ENCODE measurements around the gene GNB5.
A peak's percentile ranks its signal among the peaks of the same experiment; 100 is the strongest.

GNB5 gene

DNA sequence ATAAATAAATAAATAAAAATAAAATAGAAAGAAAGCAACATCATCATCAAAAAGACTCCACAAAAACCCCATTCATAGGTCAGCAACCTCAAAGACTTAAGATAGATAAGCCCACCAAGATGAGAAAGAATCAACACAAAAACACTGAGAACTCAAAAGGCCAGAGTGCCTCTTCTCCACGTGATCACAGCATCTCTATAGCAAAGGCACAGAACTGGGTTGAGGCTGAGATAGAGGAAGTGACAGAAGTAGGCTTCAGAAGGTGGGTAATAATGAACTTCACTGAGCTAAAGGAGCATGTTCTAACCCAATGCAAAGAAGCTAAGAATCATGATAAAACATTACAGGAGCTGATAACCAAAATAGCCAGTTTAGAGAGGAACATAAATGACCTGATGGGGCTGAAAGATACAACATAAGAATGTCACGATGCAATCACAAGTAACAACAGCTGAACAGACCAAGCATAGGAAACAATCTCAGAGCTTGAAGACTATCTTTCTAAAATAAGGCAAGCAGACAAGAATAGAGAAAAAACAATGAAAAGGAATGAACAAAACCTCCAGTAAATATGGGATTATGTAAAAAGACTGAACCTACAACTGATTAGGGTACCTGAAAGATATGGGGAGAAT lies 26.4 kb downstream of the GNB5 start:
- DNase-seq = no peak

DNA sequence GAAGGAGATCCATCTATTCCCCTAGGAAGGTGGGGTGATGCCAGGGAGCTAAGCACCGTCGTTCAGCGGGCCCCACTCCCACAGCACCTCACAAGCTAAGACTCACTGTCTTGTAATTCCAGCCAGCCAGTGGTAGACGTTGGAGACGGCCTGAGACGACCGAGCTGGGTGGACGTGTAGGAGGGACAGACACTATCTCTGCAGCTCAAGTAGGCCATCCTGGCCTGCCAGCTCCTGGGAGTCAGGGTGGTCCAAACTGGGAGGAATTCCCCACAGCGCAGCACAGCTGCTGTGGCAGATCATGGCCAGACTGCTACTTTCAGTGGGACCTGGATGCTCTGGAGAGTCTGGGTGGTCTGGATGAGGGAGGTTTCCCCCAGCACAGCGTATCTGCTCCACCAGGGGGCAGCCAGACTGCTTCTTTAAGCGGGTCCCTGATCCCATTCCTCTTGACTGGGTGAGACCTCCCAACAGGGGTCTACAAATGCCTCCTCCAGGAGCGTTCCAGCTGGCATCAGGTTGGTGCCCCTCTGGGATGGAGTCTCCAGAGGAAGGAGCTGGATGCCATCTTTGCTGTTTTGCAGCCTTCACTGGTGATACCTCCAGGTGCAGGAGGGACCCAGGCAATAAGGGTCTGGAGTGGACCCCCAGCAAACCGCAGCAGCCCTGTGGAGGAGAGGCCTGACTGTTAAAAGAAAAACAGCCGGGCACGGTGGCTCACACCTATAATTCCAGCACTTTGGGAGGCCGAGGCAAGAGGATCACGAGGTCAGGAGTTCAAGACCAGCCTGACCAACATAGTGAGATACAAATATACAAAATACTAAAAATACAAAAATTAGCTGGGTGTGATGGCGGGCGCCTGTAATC lies 27.6 kb downstream of the GNB5 start:
- DNase-seq = no peak

DNA sequence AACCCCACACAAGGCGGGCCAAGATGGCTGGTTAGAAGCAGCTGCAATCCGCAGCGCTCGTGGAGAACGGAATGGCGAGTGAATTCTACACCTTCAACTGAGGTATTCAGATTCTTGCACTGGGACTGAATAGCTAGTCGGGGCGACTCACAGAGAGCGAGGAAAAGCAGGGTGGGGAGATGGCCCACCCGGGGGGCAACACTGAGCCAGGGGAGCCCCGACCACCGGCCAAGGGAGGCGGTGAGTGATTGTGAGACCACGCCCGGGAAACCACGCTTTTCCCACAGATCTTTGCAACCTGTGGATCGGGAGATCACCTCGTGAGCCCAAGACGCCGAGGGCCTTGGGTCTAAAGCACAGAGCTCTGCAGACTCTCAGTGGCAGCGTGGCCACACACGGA lies 28.3 kb downstream of the GNB5 start:
- DNase-seq = no peak

DNA sequence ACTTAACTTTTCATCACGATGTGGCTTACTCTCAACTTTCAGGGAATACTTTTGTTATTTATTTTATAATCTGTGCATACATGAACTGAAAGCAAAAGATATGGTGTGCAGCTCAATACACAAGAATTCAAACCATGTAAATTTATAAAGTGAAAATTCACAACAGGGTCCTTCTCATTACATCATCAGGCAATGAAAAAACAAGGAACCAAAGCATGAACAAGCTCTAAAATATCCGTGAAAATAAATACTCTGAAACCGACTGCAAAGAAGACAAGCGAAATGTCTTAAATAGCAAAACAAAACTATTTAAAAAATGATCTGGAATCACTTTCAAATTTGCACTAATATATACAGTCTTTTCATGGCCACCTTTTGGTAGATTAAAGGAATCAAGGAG lies 28.9 kb downstream of the GNB5 start:
- DNase-seq = no peak

DNA sequence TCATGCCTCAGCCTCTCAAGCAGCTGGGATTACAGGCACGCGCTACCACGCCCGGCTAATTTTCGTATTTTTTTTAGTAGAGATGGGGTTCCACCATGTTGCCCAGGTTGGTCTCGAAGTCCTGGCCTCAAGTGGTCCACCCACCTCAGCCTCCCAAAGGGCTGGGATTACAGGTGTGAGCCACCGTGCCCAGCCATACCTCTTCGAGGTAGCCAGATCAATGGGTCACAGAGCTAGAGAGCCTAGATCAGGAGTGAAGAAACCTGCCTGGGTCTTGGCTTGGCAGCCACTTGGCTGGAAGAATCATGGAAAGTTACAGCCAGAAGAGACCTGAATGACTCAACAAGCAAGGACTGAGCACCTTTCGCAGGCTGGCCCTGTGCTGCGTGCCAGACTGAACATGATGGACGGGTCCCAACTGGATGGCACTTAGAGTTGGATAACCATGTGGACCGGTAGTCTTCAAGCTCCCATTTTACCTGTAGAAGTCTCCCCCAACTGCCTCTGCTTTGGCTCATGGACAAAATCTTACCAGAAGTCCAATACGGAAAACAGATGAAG lies 29.7 kb downstream of the GNB5 start:
- no peak for DNase-seq

DNA sequence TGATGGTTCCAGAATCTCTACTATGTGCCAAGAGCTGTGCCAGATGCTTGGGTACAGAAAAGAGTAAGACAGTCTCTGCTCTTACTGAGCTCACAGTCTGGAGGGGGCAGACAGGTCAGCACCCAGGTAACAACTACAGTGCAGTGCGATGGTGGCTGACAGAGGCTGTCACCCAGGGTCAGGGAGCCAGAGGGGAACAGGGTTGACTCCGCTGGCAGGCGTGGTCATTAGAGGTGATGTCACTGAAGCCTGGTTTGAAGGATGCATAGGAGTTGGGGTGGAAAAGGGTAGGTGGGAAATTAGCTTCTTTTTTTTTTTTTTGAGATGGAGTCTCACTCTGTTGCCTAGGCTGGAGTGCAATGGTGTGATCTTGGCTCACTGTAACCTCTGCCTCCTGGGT lies 31.5 kb downstream of the GNB5 start:
- DNase-seq = no peak

DNA sequence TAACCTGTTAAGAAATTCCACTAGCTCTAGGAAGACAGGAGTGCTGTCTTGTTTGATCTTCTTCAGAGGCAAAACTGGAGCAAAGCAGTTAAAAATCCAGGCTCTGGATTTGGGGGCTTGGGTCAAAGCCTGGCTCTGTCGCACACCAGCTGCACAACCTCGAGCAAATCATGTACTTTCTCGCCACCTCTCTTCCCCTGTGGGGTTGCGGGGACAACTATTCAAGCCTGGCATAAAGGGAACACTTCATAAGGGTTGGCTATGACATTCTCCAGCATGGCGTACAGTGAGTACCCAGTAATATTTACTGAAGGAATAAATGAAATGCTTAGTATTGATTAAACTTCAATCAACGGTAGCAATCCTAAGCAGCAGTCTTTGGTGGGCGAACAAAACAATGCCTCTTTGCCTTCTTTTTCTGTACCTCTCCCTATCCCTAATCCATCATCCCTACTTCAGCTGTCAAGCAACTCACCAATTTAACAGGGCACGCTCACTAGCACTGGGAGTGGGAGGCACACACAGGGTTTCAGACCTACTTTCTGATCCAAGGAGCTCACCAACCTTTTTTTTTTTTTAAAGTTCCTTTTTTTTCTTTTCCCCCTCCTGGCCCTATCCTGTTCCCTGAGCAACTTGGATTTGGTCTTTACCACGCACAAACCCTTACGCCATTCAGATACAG lies 33.0 kb downstream of the GNB5 start:
- DNase-seq = no peak

DNA sequence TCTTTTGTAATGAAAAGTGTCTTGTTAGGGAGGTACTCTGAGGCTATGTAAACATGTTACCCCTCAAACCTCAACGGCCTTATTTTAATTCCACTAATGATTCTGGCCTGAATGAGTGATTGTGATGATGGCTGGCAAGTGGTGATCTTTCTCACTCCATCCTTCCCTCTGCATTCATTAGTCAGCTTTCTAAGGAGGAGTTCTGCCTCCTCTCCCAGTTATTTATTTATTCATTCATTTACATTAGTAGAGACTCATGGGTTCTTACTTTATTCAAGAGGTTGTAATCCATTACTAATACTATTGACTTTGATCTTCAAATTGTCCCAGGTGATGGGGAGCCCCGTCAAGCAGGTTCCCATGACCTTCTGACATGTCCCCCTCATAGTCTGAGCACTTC lies 35.3 kb downstream of the GNB5 start:
- DNase-seq = no peak

DNA sequence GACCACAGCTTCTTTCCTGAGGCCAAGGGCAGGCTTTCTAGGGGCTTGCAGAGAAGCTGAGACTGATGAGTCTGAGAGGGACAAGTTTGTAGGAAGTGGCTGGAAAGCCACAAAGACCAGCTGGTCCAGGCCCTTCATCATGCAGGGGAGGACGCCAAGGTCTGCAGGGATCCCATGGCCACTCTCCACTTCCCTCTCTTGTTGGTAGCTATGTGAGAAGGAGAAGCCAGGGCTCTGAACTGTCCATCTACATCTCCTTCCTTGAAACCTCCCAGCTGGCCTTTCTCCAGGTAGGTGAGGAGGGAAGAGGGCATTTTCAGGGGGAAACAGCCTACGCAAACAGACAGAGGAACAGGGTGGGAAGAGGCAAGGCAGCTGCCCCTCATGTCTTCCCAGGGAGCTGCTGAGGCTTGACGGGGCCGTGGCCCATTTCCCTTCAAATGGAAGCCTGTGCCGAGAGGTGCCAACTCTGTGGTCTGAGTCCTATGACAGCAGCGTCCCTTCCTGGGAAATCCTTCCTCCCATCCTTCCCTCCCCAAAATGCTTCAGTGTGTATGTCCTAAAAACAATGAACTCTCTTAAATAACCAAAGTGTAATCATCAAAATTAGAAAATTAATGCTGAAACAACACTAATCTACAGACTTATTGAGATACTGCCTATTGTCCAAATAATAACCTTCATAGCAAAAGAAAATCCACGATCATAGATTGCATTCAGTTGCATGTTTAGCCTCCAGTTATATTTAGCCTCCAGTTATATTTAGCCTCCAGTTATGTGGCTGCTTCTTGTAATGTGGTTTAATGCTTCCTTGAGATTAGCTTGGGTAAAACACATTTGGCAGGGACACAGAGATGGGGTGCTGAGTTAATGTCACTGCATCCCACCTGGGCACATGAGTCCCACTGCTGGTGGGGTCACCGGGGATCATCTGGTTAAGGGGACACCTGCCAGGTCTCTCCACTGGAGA lies 36.0 kb downstream of the GNB5 start:
- no peak for DNase-seq

DNA sequence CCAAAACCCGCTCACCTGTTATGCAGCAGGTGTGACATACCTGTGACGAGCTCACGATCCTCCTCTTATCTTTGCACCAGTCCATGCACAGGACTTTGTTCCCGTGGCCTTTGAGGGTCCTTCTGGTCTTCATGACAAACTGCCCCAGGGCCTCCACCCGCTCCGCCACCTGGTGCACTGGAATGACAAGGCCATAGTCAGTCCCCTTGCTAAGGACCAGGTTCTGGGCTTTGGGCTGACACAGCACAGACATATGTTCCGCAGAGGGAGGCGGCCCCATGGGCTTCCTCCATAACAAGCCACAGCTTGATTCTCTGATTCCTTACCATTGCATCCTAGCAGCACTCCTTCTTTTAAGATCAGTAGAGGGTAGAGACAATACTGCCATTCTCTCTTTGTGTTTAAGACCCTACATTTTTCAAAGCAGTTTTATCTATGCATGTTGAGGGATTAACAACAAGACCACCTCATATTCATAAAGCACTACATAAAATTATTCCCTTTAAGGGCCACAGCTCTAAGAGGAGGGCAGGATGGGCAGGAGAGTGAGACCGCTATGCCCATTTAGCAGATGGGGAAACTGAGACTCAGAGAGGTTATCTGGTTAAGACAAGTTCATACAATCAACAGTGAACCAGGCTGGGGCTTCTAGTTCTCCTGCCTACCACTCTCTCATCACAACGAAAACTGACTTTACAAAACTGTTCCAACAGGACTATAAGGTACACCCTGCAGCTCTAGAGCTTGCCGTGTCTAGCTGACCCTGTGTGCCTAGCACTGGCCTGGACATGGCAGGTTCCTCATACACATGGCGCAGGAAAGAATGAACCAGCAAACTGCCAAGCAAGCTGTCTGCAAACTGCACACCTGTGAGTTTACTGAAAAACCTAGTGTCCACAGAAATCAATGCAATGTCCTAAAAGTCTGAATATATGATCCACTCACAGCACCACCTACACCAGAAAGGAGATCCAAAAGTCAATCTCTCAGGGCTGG lies 37.0 kb downstream of the GNB5 start:
- no peak for DNase-seq

DNA sequence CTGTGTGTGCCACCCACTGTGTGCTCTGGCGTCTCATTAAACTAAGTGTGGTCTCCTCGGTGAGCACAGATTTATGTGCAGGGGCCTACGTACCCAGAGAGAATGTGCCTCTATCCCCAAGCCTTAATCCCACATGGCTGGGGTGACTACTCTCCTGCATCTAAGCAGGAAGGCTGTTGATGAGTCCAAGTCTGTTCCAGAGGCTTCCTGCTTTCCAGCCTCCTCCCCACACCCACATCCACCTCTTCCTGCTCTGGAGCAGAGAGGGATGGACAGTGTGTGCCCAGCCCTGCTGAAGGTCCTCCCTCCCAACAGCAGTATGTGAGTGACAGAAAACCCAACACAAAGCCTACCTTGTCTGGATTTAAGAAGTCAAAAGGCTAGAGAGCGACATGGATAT lies 39.8 kb downstream of the GNB5 start:
- no peak for DNase-seq

DNA sequence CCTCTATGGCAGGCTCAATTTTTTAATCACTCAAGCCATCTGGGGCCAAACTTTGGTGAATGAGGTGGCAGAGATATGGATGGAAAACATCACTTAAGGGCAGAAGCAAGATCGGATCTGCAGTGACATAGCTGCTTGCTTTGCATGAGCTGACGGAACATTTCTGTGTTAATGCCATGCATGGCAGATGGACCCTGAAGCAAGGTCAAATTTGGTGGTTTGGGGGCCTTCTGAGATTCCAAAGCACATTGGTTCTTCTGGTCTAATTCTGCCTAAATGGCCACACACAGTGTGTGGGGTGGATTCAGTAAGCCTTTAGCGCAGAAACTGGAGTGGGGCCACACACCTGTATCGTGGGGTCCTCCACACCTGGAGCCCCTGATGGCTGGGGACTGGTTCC lies 40.3 kb downstream of the GNB5 start:
- DNase-seq = no peak

DNA sequence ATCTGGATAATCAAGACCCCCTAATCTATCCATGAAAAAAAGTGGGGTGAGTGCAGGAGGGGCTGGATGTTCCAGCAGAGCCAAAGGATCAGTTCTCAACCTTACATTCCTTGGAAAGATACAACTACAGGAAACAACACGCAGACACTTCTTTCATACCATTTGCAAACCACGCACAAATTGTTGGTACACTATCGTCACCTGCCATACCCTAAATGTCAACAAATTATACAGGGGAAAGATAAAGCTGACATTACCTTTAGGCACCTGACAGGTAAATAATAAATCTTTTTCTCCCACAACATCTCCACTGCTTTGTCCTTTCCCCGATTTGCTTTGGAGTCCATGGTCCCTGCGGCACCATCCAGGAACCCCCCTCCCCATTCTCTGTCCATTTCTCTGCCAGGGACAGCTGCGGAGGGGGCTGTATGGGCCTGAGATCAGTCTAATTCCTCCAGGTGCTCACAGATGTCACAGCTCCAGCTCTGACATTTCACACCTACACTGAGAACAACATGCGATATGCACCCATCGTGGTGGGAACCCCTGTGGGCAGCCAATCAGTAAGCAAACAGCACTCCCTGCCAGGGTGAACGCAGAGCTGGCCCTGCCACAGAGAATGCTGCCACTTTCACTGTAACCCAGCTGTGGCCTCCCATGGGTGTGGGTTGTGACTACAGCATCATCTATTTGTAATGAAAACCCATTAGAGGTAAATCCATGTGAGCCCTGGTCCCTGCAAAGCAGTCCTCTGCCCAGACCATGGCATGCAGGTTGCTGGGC lies 41.0 kb downstream of the GNB5 start:
- DNase-seq = no peak

DNA sequence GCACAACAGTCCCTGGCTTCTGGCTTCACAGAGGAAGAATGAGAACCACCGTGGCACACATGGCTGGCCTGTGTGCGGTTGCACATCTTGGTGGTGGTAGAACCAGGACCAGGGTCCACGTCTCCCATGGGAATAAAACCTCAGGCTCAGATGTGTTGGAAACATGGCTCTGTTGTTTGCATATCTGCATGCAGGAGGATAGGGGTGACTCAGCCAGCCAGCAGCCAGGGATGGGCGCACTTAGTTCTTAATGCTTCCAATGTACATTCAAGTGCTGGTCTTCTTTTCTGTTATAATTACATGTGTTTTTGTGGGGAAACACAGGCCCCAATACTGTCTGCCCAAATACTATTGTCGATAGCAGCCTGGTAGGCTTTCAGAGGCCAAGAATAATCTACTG lies 42.8 kb downstream of the GNB5 start:
- no peak for DNase-seq

DNA sequence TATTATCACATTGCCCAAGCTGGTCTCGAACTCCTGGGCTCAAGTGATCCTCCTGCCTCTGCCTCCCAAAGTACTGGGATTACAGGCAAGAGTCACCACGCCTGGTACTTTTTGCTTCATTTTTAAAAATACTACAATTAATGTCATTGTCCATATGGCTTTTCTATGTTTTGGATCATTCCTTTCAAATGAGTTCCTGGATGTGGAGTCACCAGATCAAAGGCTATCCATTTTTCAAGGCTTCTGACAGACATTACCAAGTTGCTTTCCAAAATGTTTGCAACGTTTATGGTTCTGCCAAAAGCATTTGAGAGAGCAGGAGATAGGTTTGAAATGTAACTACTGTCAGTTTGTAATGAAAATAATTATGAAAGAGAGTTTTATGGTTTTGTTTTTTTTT lies 44.4 kb downstream of the GNB5 start:
- no peak for DNase-seq

DNA sequence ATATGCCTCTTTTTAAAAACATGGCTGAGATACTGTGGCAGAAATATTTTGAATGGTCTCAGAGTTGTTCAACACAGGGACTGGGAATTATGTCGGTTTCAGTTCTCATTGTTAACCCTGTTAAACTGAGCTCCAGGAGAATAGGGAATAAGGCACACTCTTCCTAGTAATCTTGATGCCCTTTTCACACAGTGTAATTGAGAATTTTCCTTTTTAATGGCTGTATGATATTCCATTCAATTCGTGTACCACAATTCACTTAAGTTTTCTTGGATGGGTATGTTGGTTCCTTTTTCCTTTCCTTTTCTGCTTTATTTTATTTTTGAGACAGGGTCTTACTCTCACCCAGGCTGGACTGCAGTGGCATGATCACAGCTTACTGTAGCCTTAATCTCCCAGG lies 44.9 kb downstream of the GNB5 start:
- DNase-seq = no peak

DNA sequence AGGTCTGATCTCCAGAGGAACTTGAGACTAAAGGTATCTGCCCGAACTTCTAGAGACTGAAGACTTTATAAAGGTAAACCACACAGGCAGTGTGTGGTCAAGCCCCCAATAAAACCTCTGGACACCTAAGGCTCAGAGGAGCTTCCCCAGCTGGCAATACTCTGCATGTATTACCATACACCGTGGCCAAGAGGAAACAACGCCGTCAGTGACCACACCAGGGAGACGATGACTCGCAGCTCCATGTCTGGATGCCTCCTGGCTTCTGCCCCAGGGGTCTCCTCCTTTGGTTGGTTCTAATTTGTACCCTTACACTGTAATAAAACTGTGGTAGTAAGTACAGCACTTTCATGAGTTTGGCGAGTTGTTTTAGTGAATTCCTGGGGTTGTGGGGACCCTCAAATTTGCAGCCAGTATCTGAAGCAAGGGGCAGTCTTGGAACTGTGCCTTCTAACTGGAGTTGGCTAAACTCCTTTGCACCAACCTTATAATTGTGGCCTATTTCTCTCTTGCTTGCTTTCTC lies 46.5 kb downstream of the GNB5 start:
- peak; percentile 63 for DNase-seq

DNA sequence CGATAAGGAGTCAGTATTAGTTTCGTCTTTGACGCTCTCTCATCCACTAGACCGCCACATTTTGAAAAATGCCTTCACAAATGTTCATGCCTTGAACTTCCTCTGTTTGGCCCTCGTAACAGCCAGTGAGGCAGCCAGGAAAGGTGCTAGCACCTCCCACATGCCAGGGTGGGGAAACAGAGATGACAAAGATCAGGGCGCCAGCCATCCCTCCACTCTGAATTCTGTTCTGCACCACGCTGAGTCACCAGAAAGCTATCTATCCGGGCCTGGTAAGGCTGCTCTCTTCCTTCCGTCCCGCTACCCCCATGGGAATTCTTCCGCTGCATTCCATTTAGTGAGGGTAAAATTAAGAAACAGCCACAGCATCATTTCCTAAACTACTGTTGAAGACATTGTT lies 47.3 kb downstream of the GNB5 start:
- no peak for DNase-seq

DNA sequence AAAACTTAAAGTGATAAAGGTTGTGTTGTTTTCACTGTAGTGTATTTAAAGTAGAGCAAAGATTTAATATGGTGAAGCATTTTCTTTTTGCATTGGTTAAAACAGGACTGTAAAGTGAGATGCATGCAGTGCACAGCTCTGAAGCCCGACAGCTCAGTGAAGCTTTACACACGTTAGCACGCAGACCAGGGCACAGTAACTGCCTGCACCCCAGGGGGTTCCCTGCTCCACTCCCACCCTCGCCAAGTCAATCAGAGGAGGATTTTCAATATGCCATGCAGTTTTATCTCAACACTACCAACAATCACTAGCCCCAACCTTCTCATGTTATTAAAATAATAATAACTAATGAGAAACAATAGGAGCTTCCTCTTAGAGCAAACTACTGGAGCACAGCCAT lies 50.5 kb downstream of the GNB5 start:
- no peak for DNase-seq

All from femur (tissue), 1 donor.